Right atrium auricular region (tissue), 2 donors: Measurements from ENCODE around the gene LRRK2. TPM values are rescaled to one million over a fixed set of nuclear protein-coding genes. Genes with fewer than 3 reads are reported as not detected.
A peak's percentile ranks its signal among the peaks of the same experiment; 100 is the strongest.

Experiments used
- DNase-seq: peaks from one replicate; pipeline ENCODE4 v3.0.0-alpha.2; 2019; ENCODE audit warnings: low spot score
- H3K27ac ChIP-seq, 2 donors: fragments of 200-600 bp; sonication (generic); 1 replicate in 1 of 2; 2 replicates in 1 of 2; pipeline ENCODE4 v1.5.1; 2016 to 2019
- H3K27me3 ChIP-seq, 2 donors: fragments of 200-600 bp; sonication (generic); one replicate each; pipeline versions ENCODE4 v1.5.1 to v1.6.0; 2017 to 2019
- H3K36me3 ChIP-seq: fragments of 200-600 bp; sonication (generic); one replicate; pipeline ENCODE4 v1.5.1; 2016
- H3K4me1 ChIP-seq, 2 donors: fragments of 200-600 bp; sonication (generic); one replicate each; pipeline versions ENCODE4 v1.5.1 to v1.6.0; 2017 to 2019
- H3K4me3 ChIP-seq, 2 donors: fragments of 200-600 bp; sonication (generic); 1 replicate in 1 of 2; 2 replicates in 1 of 2; pipeline ENCODE4 v1.5.1; 2017 to 2019; ENCODE audit warnings: mild to moderate bottlenecking in 1 of 2, moderate library complexity in 1 of 2
- H3K9me3 ChIP-seq, 2 donors: fragments of 200-600 bp; sonication (generic); one replicate each; pipeline ENCODE4 v1.5.1; 2019
- CTCF ChIP-seq, 2 donors: fragments of 200-600 bp; sonication (generic); IDR thresholded peaks; one replicate each; pipeline ENCODE4 v1.5.1; 2019; ENCODE audit warnings: antibody characterized with exemption in 2 of 2
- total RNA-seq, 2 donors: library from RNA; depleted of rRNA; stranded (reverse); fragments of >200 nt; gene quantifications; one replicate each; pipeline ENCODE4 v1.1.0, GENCODE V29; 2016

LRRK2 gene
- total RNA-seq, 2 donors from 2014 or later = 7.1 to 8.6 TPM

GRCh38 chr12:40225337-40225983 lies 663 bp downstream of the LRRK2 start:
- no peak for DNase-seq
- Histone ChIP-seq H3K27me3 (no peaks in the 10 kb centered on the region), H3K36me3 (no peaks in the 10 kb centered on the region), H3K9me3 (no peaks in the 10 kb centered on the region), H3K4me1 (peaks cover 0 to 23% of the 10 kb centered on the region in 2 donors), H3K27ac (peak overlapping the region; percentile 92 to 94), H3K4me3 (peak overlapping the region; percentile 68 to 72)
- no peak for TF ChIP-seq CTCF (IDR thresholded peaks at IDR 0.05)

GRCh38 chr12:40225984-40226602 lies 1.3 kb downstream of the LRRK2 start:
- Histone ChIP-seq H3K27ac (peak overlapping the region; percentile 92 to 94), H3K9me3 (no peaks in the 10 kb centered on the region), H3K4me3 (peak overlapping the region; percentile 68 to 72), H3K36me3 (no peaks in the 10 kb centered on the region), H3K4me1 (peaks cover 0 to 23% of the 10 kb centered on the region in 2 donors), H3K27me3 (no peaks in the 10 kb centered on the region)
- no peak for DNase-seq
- no peak for TF ChIP-seq CTCF (IDR thresholded peaks at IDR 0.05)

GRCh38 chr12:40226705-40227104 lies 1.9 kb downstream of the LRRK2 start:
- H3K36me3 ChIP-seq = no peaks in the 10 kb centered on the region
- peak overlapping the region; percentile 92 to 94 for H3K27ac ChIP-seq
- no peaks in the 10 kb centered on the region for H3K9me3 ChIP-seq
- peaks cover 0 to 23% of the 10 kb centered on the region in 2 donors for H3K4me1 ChIP-seq
- peak overlapping the region; percentile 8 to 72 for H3K4me3 ChIP-seq
- H3K27me3 ChIP-seq = no peaks in the 10 kb centered on the region
- no peak for TF ChIP-seq CTCF (IDR thresholded peaks at IDR 0.05)
- DNase-seq = peak; percentile 85

GRCh38 chr12:40227447-40227846 lies 2.6 kb downstream of the LRRK2 start:
- TF ChIP-seq CTCF (IDR thresholded peaks at IDR 0.05) = no peak
- Histone ChIP-seq H3K4me1 (peaks cover 0 to 23% of the 10 kb centered on the region in 2 donors), H3K36me3 (no peaks in the 10 kb centered on the region), H3K4me3 (no peak overlapping the region), H3K9me3 (no peaks in the 10 kb centered on the region), H3K27ac (no peak overlapping the region), H3K27me3 (no peaks in the 10 kb centered on the region)
- no peak for DNase-seq

- Histone ChIP-seq H3K4me3 (no peak overlapping the region), H3K4me1 (peaks cover 0 to 21% of the 10 kb centered on the region in 2 donors), H3K27ac (no peak overlapping the region), H3K9me3 (no peaks in the 10 kb centered on the region), H3K36me3 (peaks cover 10% of the 10 kb centered on the region), H3K27me3 (no peaks in the 10 kb centered on the region)
- no peak for DNase-seq
- no peak for TF ChIP-seq CTCF (IDR thresholded peaks at IDR 0.05)
Measured at GRCh38 chr12:40228727-40229126, 3.9 kb downstream of the LRRK2 start.
